NCI-H2227 (cell line): ENCODE results near the gene RNF224.
A peak's percentile ranks its signal among the peaks of the same experiment; 100 is the strongest.

Experiments
- DNase-seq: peaks from one replicate; lab custom pipeline; 2025; ENCODE audit not compliant: unreplicated experiment; lab: John Stamatoyannopoulos, UW

RNF224 gene

GRCh38 chr9:137213160-137214060, 13.9 kb upstream of the RNF224 start:
- no peak for DNase-seq

DNA sequence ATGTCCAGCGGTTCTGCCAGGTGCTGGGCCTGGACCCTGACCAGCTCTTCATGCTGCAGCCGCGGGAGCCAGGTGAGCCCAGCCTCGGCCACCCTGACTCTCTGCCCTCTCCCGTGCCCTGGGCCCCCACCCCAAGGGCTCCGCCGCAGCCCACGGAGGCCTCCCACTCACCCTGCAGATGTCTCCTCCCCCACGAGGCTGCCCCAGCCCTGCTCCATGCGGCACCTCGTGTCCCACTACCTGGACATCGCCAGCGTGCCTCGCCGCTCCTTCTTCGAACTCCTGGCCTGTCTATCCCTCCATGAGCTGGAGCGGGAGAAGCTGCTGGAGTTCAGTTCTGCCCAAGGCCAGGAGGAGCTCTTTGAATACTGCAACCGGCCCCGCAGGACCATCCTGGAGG, 12.7 kb upstream of the RNF224 start:
- no peak for DNase-seq

GRCh38 chr9:137215196-137215986, 11.9 kb upstream of the RNF224 start:
- no peak for DNase-seq

GRCh38 chr9:137216188-137216965, 10.9 kb upstream of the RNF224 start:
- DNase-seq: no peak

DNA sequence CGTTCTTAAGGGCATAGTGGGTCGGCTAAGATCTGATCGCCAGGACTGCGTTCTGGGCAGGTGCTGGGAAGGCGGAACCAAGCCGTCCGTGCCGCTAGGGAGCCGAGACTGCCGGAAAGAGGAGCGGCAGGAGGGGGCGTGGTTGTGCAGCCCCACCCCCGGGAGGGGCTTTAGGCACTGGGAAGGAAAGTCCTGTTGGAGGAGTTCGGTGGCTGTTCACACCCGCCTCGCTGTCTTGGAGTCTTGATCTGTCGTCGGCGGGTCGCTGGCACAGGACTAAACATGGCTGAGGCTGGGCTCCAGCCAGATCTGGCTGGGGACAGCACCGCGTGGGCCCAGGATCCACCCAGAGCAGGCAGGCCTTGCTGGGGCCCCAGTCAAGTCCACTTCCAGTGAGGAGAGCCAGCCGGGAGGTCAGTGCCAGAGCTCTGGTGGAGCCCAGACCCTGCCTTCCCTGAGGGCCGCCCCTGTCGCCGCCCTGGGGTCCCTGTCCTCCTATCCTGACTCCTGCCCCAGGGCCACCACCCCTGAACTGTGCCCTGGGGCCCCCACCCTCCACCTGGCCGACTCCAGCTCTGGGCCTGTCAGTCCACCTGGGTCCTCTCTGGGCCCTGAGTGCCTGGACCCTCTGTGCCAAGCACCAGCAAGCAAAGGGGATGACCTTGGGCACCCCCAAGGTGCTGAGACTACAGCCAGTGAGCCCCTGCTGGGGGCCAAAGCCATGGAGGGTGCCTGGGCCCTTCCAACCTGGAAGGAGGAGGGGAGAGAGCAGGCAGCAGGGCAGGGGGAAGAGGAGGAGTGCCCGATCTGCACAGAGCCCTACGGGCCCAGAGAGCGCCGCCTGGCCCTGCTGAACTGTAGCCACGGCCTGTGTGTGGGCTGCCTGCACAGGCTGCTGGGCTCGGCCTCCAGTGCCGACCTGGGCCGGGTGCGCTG, 9.8 kb upstream of the RNF224 start:
- peak; percentile 84 for DNase-seq

DNA sequence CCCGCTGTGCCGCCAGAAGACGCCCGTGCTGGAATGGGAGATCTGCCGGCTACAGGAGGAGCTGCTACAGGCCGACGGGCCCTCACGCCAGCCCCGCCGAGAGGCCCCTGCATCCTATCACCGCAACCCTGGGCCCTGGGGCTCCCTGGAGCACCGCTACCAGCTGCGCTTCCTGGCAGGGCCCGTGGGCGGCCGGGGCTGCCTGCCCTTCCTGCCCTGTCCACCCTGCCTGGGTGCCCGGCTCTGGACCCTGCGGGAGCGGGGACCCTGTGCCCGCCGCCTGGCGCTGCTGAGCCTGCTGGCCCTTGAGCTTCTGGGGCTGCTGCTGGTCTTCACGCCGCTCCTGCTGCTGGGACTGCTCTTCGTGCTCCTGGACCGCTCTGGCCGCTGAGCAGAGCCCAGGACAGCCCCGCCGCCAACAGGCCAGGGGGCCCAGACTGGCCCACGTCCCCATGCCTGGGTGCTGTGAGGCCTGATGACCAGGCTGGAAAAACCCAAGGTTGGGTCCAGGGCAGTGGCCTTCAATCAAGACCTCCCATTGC, 9.0 kb upstream of the RNF224 start:
- DNase-seq: no peak

- no peak for DNase-seq
These were observed 8.5 kb upstream of the RNF224 start for GRCh38 chr9:137218754-137219271.

- DNase-seq: no peak
These were observed 7.5 kb upstream of the RNF224 start for GRCh38 chr9:137219757-137220316.

- no peak for DNase-seq
These were observed 6.8 kb upstream of the RNF224 start for GRCh38 chr9:137220317-137221094.

DNA sequence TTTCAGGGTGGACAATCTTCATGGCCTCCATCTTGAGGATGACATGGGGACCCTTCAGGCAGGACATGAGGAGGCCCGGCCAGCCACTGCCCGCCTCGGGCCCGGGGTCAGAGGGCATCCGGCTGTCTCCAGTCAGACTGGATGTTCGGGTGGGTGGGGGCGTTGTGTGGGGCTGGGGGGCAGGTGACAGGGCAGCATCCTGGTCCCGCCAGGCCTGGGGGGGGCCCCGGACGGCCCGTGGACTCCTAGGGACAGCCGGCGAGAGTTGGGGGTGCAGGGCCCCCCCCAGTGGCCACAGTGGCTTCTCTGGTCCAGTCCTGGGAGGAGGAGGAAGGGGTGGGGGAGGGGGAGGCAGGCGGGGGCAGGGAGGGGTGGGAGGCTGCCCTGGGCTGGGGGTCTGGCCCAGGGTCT, 6.2 kb upstream of the RNF224 start:
- no peak for DNase-seq

GRCh38 chr9:137221506-137222111, 5.7 kb upstream of the RNF224 start:
- DNase-seq: peak; percentile 43

- DNase-seq: peak; percentile 35
These were observed 4.9 kb upstream of the RNF224 start, which contains the start of gene RNF208 for GRCh38 chr9:137222190-137223077. TSS of gene RNF208 (minus strand) at chr9:137222240. CDS start at chr9:137221212, 1,028 bp downstream.

DNA sequence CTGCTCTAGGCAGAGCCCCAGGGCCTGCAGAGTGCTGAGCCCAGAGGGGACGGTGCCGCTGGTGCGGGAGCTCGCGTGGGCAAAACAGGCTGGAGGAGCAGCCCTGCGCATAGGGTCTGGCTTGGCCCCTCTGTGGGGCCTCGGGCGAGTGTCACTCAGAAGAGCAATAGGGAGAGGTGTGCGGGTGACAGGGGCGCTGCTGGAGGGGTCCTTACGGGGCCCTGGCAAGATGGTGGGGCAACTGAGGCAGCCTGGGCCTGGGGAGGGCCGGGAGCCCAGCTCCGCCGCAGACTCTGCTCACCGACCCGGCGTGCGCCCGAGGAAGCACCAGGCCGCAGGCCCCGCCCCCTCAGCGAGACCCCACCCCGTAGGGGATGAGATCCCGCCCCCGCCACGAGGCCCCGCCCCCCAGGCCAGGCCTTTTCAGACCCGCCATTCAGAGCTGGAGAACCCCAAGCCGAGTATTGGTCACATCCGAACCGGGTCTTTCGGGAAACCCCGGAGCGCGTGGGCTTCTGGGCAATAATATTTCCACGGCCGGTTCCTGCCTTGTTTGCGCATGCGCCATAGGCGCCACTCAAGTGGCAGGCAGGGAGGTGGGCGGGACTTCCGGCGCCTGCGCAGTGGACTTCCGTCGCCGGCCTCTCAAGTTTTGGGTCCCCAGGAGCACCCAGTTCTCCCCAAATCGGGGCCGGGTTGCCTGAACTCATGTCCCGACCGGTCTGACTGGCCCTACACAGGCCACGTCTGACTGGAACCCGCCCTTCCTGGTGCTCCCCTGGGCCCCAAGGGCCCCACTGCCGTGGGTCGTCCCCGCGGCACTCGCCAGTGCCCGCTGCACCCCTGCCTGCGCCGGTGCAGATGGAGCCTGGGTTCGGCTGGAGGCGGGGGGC, 4.0 kb upstream of the RNF224 start:
- peak; percentile 95 for DNase-seq

DNA sequence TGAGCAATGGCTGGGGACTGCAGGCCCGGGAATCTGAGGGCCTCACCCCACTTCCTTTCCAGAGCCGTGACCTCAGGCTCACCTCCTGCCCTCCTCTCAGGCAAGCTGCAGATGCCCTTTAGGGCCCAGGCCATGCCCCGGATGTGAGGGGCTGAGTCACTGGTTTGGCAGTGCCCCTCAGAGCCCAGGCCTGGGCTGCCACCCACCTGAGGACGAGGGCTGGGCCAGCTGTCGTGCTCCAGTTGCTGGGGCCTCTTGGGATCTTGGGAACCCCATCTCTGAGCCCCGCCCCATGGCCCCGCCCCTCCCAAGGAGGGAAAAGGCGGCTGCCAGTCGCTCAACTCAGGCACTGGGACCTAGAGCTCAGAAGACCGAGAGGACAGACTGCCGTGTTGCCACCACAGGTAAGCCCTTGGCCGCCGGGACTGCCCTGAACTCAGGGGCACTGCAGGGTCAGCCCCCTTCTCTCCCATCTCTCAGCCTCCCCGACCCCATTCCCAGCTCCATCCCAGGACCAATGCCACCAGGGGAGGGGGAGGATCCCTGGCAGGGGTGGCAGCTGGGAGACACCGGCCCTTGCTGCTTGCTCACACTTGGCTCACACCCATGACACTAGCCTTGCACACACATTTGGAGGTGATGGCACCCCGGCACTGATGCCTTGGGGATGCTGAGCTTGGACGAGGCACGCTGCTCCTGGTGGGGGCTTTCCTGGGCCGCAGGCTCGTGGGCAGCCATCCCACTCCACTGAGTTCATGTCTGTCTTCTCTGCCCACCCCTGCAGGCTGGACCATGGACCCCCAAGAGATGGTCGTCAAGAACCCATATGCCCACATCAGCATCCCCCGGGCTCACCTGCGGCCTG, 2.2 kb upstream of the RNF224 start, which contains the start of gene CYSRT1:
Gene CYSRT1 (plus strand): TSS at position 345 of the 865 bp plus-strand sequence. CDS start 448 bp downstream, at position 793.
- no peak for DNase-seq
